B cell (primary cell): ENCODE data around the gene NUP98. TPM values are rescaled to one million over a fixed set of nuclear protein-coding genes. Genes with fewer than 3 reads are reported as not detected.

Experiments used
- ATAC-seq: fragments of 200-7000 bp; cut with Tn5 transposase; one replicate; pipeline ENCODE4 v1.10.0; 2021; ENCODE audit warnings: low read depth, mild to moderate bottlenecking, moderate number of reproducible peaks, moderate library complexity
- CTCF ChIA-PET: fragments of 350-600 bp; sonication (Branson Sonifier 250); formaldehyde crosslinking; loops from one replicate; lab custom pipeline; 2021; ENCODE audit warnings: antibody characterized with exemption, inconsistent platforms; lab: Charles Lee
- POLR2A ChIA-PET: fragments of 350-600 bp; sonication (Branson Sonifier 250); formaldehyde crosslinking; loops from one replicate; lab custom pipeline; 2021; ENCODE audit warnings: antibody characterized with exemption; lab: Charles Lee
- DNase-seq: peaks from one replicate; pipeline ENCODE4 v3.0.0; 2013
- H2AFZ ChIP-seq: 2 replicates; pipeline ENCODE4 v1.6.1; 2012; ENCODE audit warnings: mild to moderate bottlenecking, low read depth, low read length; ENCODE audit not compliant: insufficient read depth, poor library complexity, severe bottlenecking
- H3K27ac ChIP-seq, 2 donors: 1 replicate in 1 of 2; 2 replicates in 1 of 2; pipeline ENCODE4 v1.5.1; 2012 to 2013; ENCODE audit warnings: low read length in 2 of 2, mild to moderate bottlenecking in 2 of 2, moderate library complexity in 1 of 2
- H3K27me3 ChIP-seq, 4 experiments: fragments of 200-600 bp in 1 of 4; sonication (generic) in 1 of 4; replicated peaks in 1 of 4; 1 replicate in 2 of 4; 2 replicates in 2 of 4; pipeline versions ENCODE4 v1.6.1 to v1.7.0; 2013 to 2016; ENCODE audit warnings: low read length in 3 of 4, mild to moderate bottlenecking in 2 of 4, mixed read lengths in 1 of 4, moderate library complexity in 1 of 4; ENCODE audit not compliant: insufficient read depth in 4 of 4, control insufficient read depth in 3 of 4; ENCODE audit errors: control extremely low read depth in 1 of 4
- H3K36me3 ChIP-seq, 2 experiments: replicated peaks in 1 of 2; 1 replicate in 1 of 2; 2 replicates in 1 of 2; pipeline versions ENCODE4 v1.6.1 to v1.7.1; 2013; ENCODE audit warnings: low read length in 1 of 2; ENCODE audit not compliant: insufficient read depth in 2 of 2, control insufficient read depth in 1 of 2; ENCODE audit errors: control extremely low read depth in 1 of 2, extremely low read depth in 1 of 2
- H3K4me1 ChIP-seq, 2 donors: fragments of 200-600 bp in 1 of 2; sonication (generic) in 1 of 2; 1 replicate in 1 of 2; 2 replicates in 1 of 2; pipeline versions ENCODE4 v1.5.1 to v1.6.1; 2013 to 2017; ENCODE audit warnings: low read length in 2 of 2; ENCODE audit not compliant: control insufficient read depth in 2 of 2, insufficient read depth in 2 of 2
- H3K4me2 ChIP-seq: replicated peaks from 2 replicates; pipeline ENCODE3; 2012; ENCODE audit warnings: mild to moderate bottlenecking, low read depth, low read length; ENCODE audit not compliant: poor library complexity, severe bottlenecking
- H3K4me3 ChIP-seq, 5 experiments: fragments of 200-600 bp in 1 of 5; sonication (generic) in 1 of 5; 1 replicate in 3 of 5; 2 replicates in 2 of 5; pipeline versions ENCODE4 v1.5.1 to v1.7.0; 2011 to 2016; ENCODE audit warnings: low read length in 4 of 5, mild to moderate bottlenecking in 4 of 5, low read depth in 2 of 5, control low read depth in 1 of 5, moderate library complexity in 1 of 5; ENCODE audit not compliant: insufficient read depth in 1 of 5; ENCODE audit errors: control extremely low read depth in 1 of 5, extremely low read depth in 1 of 5
- H3K79me2 ChIP-seq: fragments of 200-600 bp; sonication (generic); one replicate; pipeline ENCODE4 v1.6.0; 2016; ENCODE audit warnings: low read length; ENCODE audit not compliant: control insufficient read depth, insufficient read depth
- H3K9ac ChIP-seq: fragments of 200-600 bp; sonication (generic); 2 replicates; pipeline ENCODE4 v1.6.1; 2017; ENCODE audit warnings: mild to moderate bottlenecking, low read length, moderate library complexity
- H3K9me3 ChIP-seq, 3 donors: one replicate each; pipeline versions ENCODE4 v1.6.1 to v1.7.1; 2013; ENCODE audit warnings: low read length in 2 of 3; ENCODE audit not compliant: control insufficient read depth in 2 of 3, insufficient read depth in 1 of 3; ENCODE audit errors: control extremely low read depth in 1 of 3
- H4K20me1 ChIP-seq: 2 replicates; pipeline ENCODE4 v1.6.0; 2012; ENCODE audit warnings: mild to moderate bottlenecking, low read length; ENCODE audit not compliant: insufficient read depth, control insufficient read depth, poor library complexity, severe bottlenecking
- H3K27ac Mint-ChIP-seq: one replicate; pipeline ENCODE4 v1.8.0; 2021; ENCODE audit warnings: mixed read lengths
- H3K27me3 Mint-ChIP-seq: one replicate; pipeline ENCODE4 v1.8.0; 2021; ENCODE audit warnings: mixed read lengths
- H3K4me1 Mint-ChIP-seq: one replicate; pipeline ENCODE4 v1.8.0; 2021; ENCODE audit warnings: mixed read lengths
- H3K4me3 Mint-ChIP-seq: one replicate; pipeline ENCODE4 v1.8.0; 2021; ENCODE audit warnings: mixed read lengths
- H3K9me3 Mint-ChIP-seq: one replicate; pipeline ENCODE4 v1.8.0; 2022; ENCODE audit warnings: mixed read lengths; ENCODE audit not compliant: insufficient read depth
- CTCF ChIP-seq: fragments of 200-600 bp; IDR thresholded peaks from one replicate; pipeline ENCODE4 v1.8.0; 2022; ENCODE audit warnings: antibody characterized with exemption, mild to moderate bottlenecking
- EZH2 ChIP-seq: IDR thresholded peaks from 2 replicates; pipeline ENCODE4 v1.6.1; 2012; ENCODE audit warnings: borderline replicate concordance, low read depth, mild to moderate bottlenecking, moderate library complexity, low read length; ENCODE audit not compliant: insufficient read depth, poor library complexity, severe bottlenecking
- WGBS: methylation state at CpG from one replicate; pipeline ENCODE4 v1.1.5; 2013; ENCODE audit warnings: missing lambda C conversion rate; ENCODE audit not compliant: insufficient coverage; 5-methylcytosine and 5-hydroxymethylcytosine counted together
- intact Hi-C: fragments of 100-400 bp; cut with micrococcal nuclease; formaldehyde crosslinking; loops from one replicate; pipeline ENCODE4 v1.10.0; 2022
- polyA plus RNA-seq: library from polyadenylated mRNA; depleted of rRNA; stranded (reverse); fragments of >200 nt; gene quantifications from 2 replicates; pipeline ENCODE4 v1.2.3, GENCODE V29; 2012
- total RNA-seq, 2 donors: library from RNA; stranded (reverse); fragments of 120-200 nt in 1 of 2; gene quantifications; 1 replicate in 1 of 2; 2 replicates in 1 of 2; pipeline versions ENCODE4 v1.2.3 to v1.2.4, GENCODE V29; 2013 to 2022

The NUP98 gene
- total and polyA plus RNA-seq, 2 donors (not counting 1 experiment from before 2014, with no cell fraction given): 99.8 to 111 TPM

GRCh38 chr11:3807909-3808860 is 10.8 kb upstream of the NUP98 start, which contains the start of gene PGAP2:
PGAP2 (plus strand) TSS chr11:3808560; CDS start chr11:3811260, 2,700 bp downstream.
- H3K27ac Mint-ChIP-seq: peak within 1 kb of the TSS; percentile 92
- under 1% methylated on average over 52 of the region's 55 CpGs for WGBS
- Histone ChIP-seq H2AFZ (peak within 1 kb of the TSS; percentile 97), H3K36me3 (no peaks in the 10 kb centered on the region), H4K20me1 (no peaks in the 10 kb centered on the region), H3K79me2 (peaks cover 9% of the 10 kb centered on the region), H3K4me3 (peak within 1 kb of the TSS; percentile 91 to 99 (median 96)), H3K9ac (peak within 1 kb of the TSS; percentile 90), H3K9me3 (no peaks in the 10 kb centered on the region), H3K4me2 (peak within 1 kb of the TSS; percentile 98), H3K27ac (peak within 1 kb of the TSS; percentile 59 to 60), H3K4me1 (peaks cover 6 to 17% of the 10 kb centered on the region in 2 donors), H3K27me3 (no peaks in the 10 kb centered on the region)
- ChIA-PET POLR2A (interaction anchor here (0.6 to 2.6 kb wide), 6 partner anchors 10 to 265 kb away, joined by 3 to 19 read pairs (median 3); partner anchors contain the start of gene RHOG), CTCF (interaction anchor here (0.5 to 8.7 kb wide), 35 partner anchors 10 to 265 kb away, joined by 3 to 85 read pairs (median 4); partner anchors contain the start of genes NUP98, RHOG and STIM1)
- H3K4me1 Mint-ChIP-seq: peaks cover 11% of the 10 kb centered on the region
- no peaks in the 10 kb centered on the region for H3K27me3 Mint-ChIP-seq
- peak within 1 kb of the TSS; percentile 98 for H3K4me3 Mint-ChIP-seq
- intact Hi-C loops: loop anchor here (1.0 to 5.0 kb wide), 4 partner anchors 11 to 46 kb away; partner anchors contain the start of gene NUP98
- ATAC-seq (peak; percentile 85), DNase-seq (peak; percentile 71)
- TF ChIP-seq CTCF: peak; percentile 61
- TF ChIP-seq EZH2: no peak
- no peaks in the 10 kb centered on the region for H3K9me3 Mint-ChIP-seq
